HG03460 (cell line): ENCODE data around the gene DUSP2.
"Not testable (repeated sequence)": the region's sequence is repeated elsewhere in the genome, so short reads cannot be mapped to it uniquely, and the experiment has no call there.

ENCODE experiments used
- ATAC-seq: cut with Tn5 transposase; IDR thresholded peaks from one replicate; pipeline ENCODE4 v1.9.1; 2021; ENCODE audit not compliant: unreplicated experiment

The DUSP2 gene

GRCh38 chr2:96148410-96149217 is 3.4 kb upstream of the DUSP2 start:
- ATAC-seq, result peak; percentile 38

GRCh38 chr2:96147593-96148201 is 2.5 kb upstream of the DUSP2 start:
- no peak for ATAC-seq

- ATAC-seq, result no peak
Measured at GRCh38 chr2:96146881-96147592, 1.8 kb upstream of the DUSP2 start.

GRCh38 chr2:96146153-96146880 is 1.1 kb upstream of the DUSP2 start:
- ATAC-seq, result peak; percentile 33

- no peak for ATAC-seq
Measured at GRCh38 chr2:96145848-96146152, 560 bp upstream of the DUSP2 start.

- ATAC-seq, result no peak
Measured at GRCh38 chr2:96144481-96145035, 682 bp downstream of the DUSP2 start.

GRCh38 chr2:96143848-96144480 is 1.3 kb downstream of the DUSP2 start:
- ATAC-seq, result no peak

- no peak for ATAC-seq
Measured at GRCh38 chr2:96143231-96143847, 1.9 kb downstream of the DUSP2 start.

- ATAC-seq, result no peak
Measured at GRCh38 chr2:96142217-96143113, 2.8 kb downstream of the DUSP2 start.

GRCh38 chr2:96141624-96141967 is 3.6 kb downstream of the DUSP2 start:
- ATAC-seq, result not testable (repeated sequence)

GRCh38 chr2:96140941-96141623 is 4.2 kb downstream of the DUSP2 start:
- ATAC-seq, result no peak

- ATAC-seq, result no peak
Measured at GRCh38 chr2:96139181-96139758, 6.0 kb downstream of the DUSP2 start.

GRCh38 chr2:96138179-96139145 is 6.8 kb downstream of the DUSP2 start, which contains the start of gene ASTL:
ASTL (minus strand) TSS chr2:96138502; CDS start chr2:96138436, 66 bp downstream.
- ATAC-seq, result peak; percentile 38

GRCh38 chr2:96137321-96138178 is 7.7 kb downstream of the DUSP2 start:
- no peak for ATAC-seq

GRCh38 chr2:96136129-96136720 is 9.0 kb downstream of the DUSP2 start:
- ATAC-seq, result no peak

GRCh38 chr2:96135621-96136020 is 9.6 kb downstream of the DUSP2 start:
- ATAC-seq, result no peak
